ENCODE data around the gene MID2. TPM values are rescaled to one million over a fixed set of nuclear protein-coding genes. Genes with fewer than 3 reads are reported as not detected.

MID2 gene
- 1 to 10 TPM; 1.4 to 6.0 (median 2.3) TPM for total RNA-seq
- 10.2 TPM for total RNA-seq (2013)

GRCh38 chrX:107825698-107826237 is at the start of gene MID2:
Gene MID2 (plus strand): TSS chrX:107825866. CDS start chrX:107826427, 561 bp downstream.
- intact Hi-C loops (cut with micrococcal nuclease), result no loop called here
- Mint-ChIP-seq H3K27ac (peak within 1 kb of the TSS in 1 of 2 donors; percentile 65), H3K4me3 (peak within 1 kb of the TSS; percentile 71), H3K9me3 (no peaks in the 10 kb centered on the region), H3K36me3 (no peaks in the 10 kb centered on the region), H3K4me1 (peaks cover 0 to 12% of the 10 kb centered on the region in 2 donors), H3K27me3 (ENCODE audit: low read depth in 2 of 2) (peaks cover 33 to 61% of the 10 kb centered on the region in 2 donors)
- Histone ChIP-seq H3K9me3 (ENCODE audit: control insufficient read depth, insufficient read depth, low read length) (no peaks in the 10 kb centered on the region), H3K36me3 (ENCODE audit: control insufficient read depth, insufficient read depth, low read length) (no peaks in the 10 kb centered on the region), H3K27me3 (ENCODE audit: control insufficient read depth, insufficient read depth, low read length) (peaks cover 6% of the 10 kb centered on the region), H3K4me3 (ENCODE audit: low read length) (peak within 1 kb of the TSS; percentile 48), H3K4me1 (ENCODE audit: control insufficient read depth, insufficient read depth, low read length) (peaks cover 7% of the 10 kb centered on the region), H3K27ac (ENCODE audit: low read length) (peak within 1 kb of the TSS; percentile 57)
- DNase-seq (peak; percentile 16 to 65), ATAC-seq (peak; percentile 37 to 54 (median 48))
- WGBS (ENCODE audit: insufficient coverage), result 1% methylated on average over 32 of the region's 32 CpGs
- TF ChIP-seq CTCF (IDR thresholded peaks at IDR 0.05), result no peak

GRCh38 chrX:107776649-107777535 is 48.8 kb upstream of the MID2 start:
- no peaks in the 10 kb centered on the region for H3K9me3 ChIP-seq (ENCODE audit: control insufficient read depth, insufficient read depth, low read length)
- H3K4me1 ChIP-seq (ENCODE audit: control insufficient read depth, insufficient read depth, low read length), result peaks cover 23% of the 10 kb centered on the region
- no peaks in the 10 kb centered on the region for H3K36me3 ChIP-seq (ENCODE audit: control insufficient read depth, insufficient read depth, low read length)
- H3K4me1 Mint-ChIP-seq, result peaks cover 14 to 19% of the 10 kb centered on the region in 2 donors
- H3K4me3 Mint-ChIP-seq, result peak overlapping the region; percentile 87
- H3K9me3 Mint-ChIP-seq, result no peaks in the 10 kb centered on the region
- WGBS (ENCODE audit: insufficient coverage), result 4% methylated on average over 16 of the region's 20 CpGs
- peak overlapping the region; percentile 62 for H3K4me3 ChIP-seq (ENCODE audit: low read length)
- ATAC-seq (peak; percentile 82 to 93 (median 87)), DNase-seq (peak; percentile 29 to 88)
- H3K36me3 Mint-ChIP-seq, result no peaks in the 10 kb centered on the region
- intact Hi-C loops (cut with micrococcal nuclease), result loop anchor here (1.0 to 5.0 kb wide), 5 partner anchors 65 to 880 kb away; no protein-coding TSS in a partner anchor
- peak overlapping the region; percentile 52 to 75 for H3K27ac Mint-ChIP-seq
- H3K27me3 Mint-ChIP-seq (ENCODE audit: low read depth in 2 of 2), result peaks cover 0 to 11% of the 10 kb centered on the region in 2 donors
- TF ChIP-seq CTCF (IDR thresholded peaks at IDR 0.05), result peak; percentile 56
- no peaks in the 10 kb centered on the region for H3K27me3 ChIP-seq (ENCODE audit: control insufficient read depth, insufficient read depth, low read length)
- H3K27ac ChIP-seq (ENCODE audit: low read length), result no peak overlapping the region

GRCh38 chrX:107777536-107777832 is 48.2 kb upstream of the MID2 start, which contains the start of gene NCBP2L:
Gene NCBP2L (plus strand): TSS chrX:107777733. CDS start chrX:107794221, 16,488 bp downstream.
- intact Hi-C loops (cut with micrococcal nuclease), result loop anchor here (1.0 to 5.0 kb wide), 5 partner anchors 65 to 880 kb away; no protein-coding TSS in a partner anchor
- Mint-ChIP-seq H3K4me3 (peak within 1 kb of the TSS; percentile 87), H3K36me3 (no peaks in the 10 kb centered on the region), H3K27ac (peak within 1 kb of the TSS; percentile 52 to 75), H3K4me1 (peaks cover 14 to 19% of the 10 kb centered on the region in 2 donors), H3K27me3 (ENCODE audit: low read depth in 2 of 2) (peaks cover 0 to 7% of the 10 kb centered on the region in 2 donors), H3K9me3 (no peaks in the 10 kb centered on the region)
- Histone ChIP-seq H3K27me3 (ENCODE audit: control insufficient read depth, insufficient read depth, low read length) (no peaks in the 10 kb centered on the region), H3K4me3 (ENCODE audit: low read length) (peak within 1 kb of the TSS; percentile 62), H3K36me3 (ENCODE audit: control insufficient read depth, insufficient read depth, low read length) (no peaks in the 10 kb centered on the region), H3K27ac (ENCODE audit: low read length) (no peak within 1 kb of the TSS), H3K4me1 (ENCODE audit: control insufficient read depth, insufficient read depth, low read length) (peaks cover 23% of the 10 kb centered on the region), H3K9me3 (ENCODE audit: control insufficient read depth, insufficient read depth, low read length) (no peaks in the 10 kb centered on the region)
- WGBS (ENCODE audit: insufficient coverage), result 75% methylated on average over 6 of the region's 6 CpGs
- ATAC-seq, result no peak
- DNase-seq, result no peak
- TF ChIP-seq CTCF (IDR thresholded peaks at IDR 0.05), result no peak
